ENCODE results near the gene MFF. TPM values are rescaled to one million over a fixed set of nuclear protein-coding genes. Genes with fewer than 3 reads are reported as not detected.

MFF gene
- total RNA-seq, 1 donor from 2014 or later, result 84.1 TPM

DNA sequence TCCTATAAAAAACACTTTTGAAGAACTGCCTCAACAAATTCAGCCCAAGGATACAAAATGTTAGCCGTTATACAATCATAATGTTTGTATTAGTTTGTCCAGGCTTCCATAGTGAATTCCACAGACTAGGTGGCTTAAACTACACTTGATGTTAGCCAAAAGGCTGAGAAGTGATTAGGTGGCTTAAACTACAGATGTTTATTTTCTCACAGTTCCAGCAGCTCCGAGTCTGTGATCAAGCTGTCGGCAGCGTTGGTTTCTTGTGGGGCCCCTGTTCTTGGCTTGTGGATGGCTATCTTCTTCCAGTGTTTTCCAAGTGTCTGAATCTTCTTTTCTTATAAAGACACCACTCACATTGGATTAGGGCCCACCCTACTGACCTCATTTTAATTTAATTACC, 31.5 kb upstream of the MFF start:
- Mint-ChIP-seq H3K9me3 (no peaks in the 10 kb centered on the region), H3K4me1 (peaks cover 9% of the 10 kb centered on the region), H3K27me3 (ENCODE audit: low read depth) (no peaks in the 10 kb centered on the region), H3K36me3 (ENCODE audit: low read depth) (no peaks in the 10 kb centered on the region), H3K4me3 (no peak overlapping the region), H3K27ac (ENCODE audit: unreplicated experiment) (no peak overlapping the region)
- TF ChIP-seq, protein P1, sequence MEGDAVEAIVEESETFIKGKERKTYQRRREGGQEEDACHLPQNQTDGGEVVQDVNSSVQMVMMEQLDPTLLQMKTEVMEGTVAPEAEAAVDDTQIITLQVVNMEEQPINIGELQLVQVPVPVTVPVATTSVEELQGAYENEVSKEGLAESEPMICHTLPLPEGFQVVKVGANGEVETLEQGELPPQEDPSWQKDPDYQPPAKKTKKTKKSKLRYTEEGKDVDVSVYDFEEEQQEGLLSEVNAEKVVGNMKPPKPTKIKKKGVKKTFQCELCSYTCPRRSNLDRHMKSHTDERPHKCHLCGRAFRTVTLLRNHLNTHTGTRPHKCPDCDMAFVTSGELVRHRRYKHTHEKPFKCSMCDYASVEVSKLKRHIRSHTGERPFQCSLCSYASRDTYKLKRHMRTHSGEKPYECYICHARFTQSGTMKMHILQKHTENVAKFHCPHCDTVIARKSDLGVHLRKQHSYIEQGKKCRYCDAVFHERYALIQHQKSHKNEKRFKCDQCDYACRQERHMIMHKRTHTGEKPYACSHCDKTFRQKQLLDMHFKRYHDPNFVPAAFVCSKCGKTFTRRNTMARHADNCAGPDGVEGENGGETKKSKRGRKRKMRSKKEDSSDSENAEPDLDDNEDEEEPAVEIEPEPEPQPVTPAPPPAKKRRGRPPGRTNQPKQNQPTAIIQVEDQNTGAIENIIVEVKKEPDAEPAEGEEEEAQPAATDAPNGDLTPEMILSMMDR (conservative IDR thresholded peaks at IDR 0.05), result no peak
- DNase-seq (ENCODE audit: low read depth, low spot score), result no peak

DNA sequence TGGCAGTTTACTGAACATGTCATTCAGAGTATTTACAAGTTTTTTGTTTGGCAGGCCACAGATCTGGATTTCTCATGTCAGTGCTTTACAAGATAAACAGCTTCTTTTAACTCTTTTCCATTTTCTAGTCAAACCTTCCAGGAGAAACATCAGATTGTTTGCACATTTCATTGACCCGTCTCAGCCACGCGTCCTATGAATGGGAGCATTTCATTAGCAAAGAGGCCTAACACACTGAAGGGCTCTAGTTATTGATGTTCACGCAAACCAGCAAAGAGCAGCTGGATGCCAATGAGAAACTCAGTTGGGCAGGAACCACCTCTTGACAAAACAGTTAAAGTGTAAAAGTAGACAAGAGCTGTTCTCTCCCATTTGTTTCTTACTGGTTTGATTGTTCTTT, 29.2 kb upstream of the MFF start:
- peaks cover 13% of the 10 kb centered on the region for H3K4me1 Mint-ChIP-seq
- H3K36me3 Mint-ChIP-seq (ENCODE audit: low read depth), result peaks cover 2% of the 10 kb centered on the region
- TF ChIP-seq, protein P1 (conservative IDR thresholded peaks at IDR 0.05), result no peak
- H3K27ac Mint-ChIP-seq (ENCODE audit: unreplicated experiment), result no peak overlapping the region
- H3K4me3 Mint-ChIP-seq, result no peak overlapping the region
- DNase-seq (ENCODE audit: low read depth, low spot score), result no peak
- H3K9me3 Mint-ChIP-seq, result peaks cover 9% of the 10 kb centered on the region
- no peaks in the 10 kb centered on the region for H3K27me3 Mint-ChIP-seq (ENCODE audit: low read depth)

DNA sequence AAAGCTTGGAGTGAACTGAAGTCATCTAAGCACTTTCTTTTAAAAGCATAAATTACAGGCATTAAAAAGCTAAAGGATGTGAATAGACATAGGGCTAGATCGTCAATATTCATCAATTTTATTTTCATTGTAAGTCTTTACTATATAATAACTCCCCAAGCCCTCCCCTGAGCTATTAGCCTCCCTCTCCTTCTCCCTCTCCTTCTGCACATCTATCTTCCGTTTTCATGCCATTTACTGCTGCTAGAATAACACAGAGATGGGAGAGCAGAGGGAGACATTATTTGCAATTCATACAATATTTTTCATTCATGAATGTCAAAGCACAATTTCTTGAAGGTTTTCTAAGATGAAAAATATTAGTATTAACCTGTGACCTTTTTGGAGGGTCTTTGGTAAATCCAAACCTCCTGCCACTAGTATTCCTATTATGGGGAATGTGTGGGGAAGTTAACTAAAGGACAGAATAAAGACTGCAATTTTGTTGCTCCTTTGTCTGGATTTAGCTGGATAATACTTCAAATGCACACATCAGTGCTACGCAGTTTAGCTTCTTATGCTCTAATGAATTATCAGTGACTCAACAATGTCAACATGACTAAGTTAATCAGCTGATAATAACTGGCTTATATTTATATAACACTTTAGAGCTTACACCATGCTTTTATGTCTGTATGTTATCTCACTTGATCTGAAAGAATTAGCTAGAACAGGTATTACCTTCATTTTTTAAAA, 28.2 kb upstream of the MFF start:
- no peaks in the 10 kb centered on the region for H3K27me3 Mint-ChIP-seq (ENCODE audit: low read depth)
- H3K9me3 Mint-ChIP-seq, result peaks cover 10% of the 10 kb centered on the region
- H3K27ac Mint-ChIP-seq (ENCODE audit: unreplicated experiment), result no peak overlapping the region
- no peak overlapping the region for H3K4me3 Mint-ChIP-seq
- H3K36me3 Mint-ChIP-seq (ENCODE audit: low read depth), result peaks cover 2% of the 10 kb centered on the region
- DNase-seq (ENCODE audit: low read depth, low spot score), result no peak
- TF ChIP-seq, protein P1 (conservative IDR thresholded peaks at IDR 0.05), result no peak
- peaks cover 14% of the 10 kb centered on the region for H3K4me1 Mint-ChIP-seq

DNA sequence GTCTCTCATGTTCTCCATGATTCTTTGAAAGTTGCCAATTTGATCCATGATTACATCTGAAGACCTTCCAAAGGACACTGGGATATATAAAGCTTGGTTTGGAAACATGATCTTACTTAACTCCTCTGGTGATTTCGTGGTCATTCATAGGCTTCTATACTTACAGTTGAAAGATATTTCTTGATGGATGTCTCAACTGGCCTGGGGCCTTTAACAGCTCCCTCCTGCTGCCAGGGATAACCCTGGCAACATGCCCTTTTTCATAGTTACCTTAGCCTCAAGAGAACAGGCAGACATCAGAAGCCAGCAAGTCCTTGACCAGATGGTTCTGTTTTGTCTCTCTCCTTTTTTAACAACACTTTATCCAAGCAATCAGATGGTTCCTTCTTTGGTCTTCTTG, 23.5 kb upstream of the MFF start:
- no peak for DNase-seq (ENCODE audit: low read depth, low spot score)
- H3K4me3 Mint-ChIP-seq, result no peak overlapping the region
- TF ChIP-seq, protein P1 (conservative IDR thresholded peaks at IDR 0.05), result no peak
- H3K4me1 Mint-ChIP-seq, result peaks cover 5% of the 10 kb centered on the region
- no peaks in the 10 kb centered on the region for H3K27me3 Mint-ChIP-seq (ENCODE audit: low read depth)
- H3K36me3 Mint-ChIP-seq (ENCODE audit: low read depth), result peaks cover 2% of the 10 kb centered on the region
- no peak overlapping the region for H3K27ac Mint-ChIP-seq (ENCODE audit: unreplicated experiment)
- peaks cover 10% of the 10 kb centered on the region for H3K9me3 Mint-ChIP-seq

DNA sequence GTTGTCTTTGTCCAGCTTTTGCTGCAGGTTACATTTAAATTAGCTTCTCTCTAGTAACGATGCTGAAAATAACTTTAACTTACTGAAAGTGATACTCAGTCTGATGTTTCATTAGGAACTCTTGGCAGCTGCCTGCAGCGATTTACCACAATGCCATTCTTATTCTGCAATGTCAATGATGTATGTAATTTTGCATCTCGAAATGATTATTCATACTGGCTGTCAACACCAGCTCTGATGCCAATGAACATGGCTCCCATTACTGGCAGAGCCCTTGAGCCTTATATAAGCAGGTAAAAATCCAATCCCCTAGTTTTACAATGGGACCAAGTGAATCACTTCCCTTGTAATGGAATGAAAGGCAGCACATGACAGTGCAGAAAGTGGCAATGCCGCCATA, 16.3 kb upstream of the MFF start:
- H3K27me3 Mint-ChIP-seq (ENCODE audit: low read depth), result no peaks in the 10 kb centered on the region
- DNase-seq (ENCODE audit: low read depth, low spot score), result no peak
- H3K9me3 Mint-ChIP-seq, result no peaks in the 10 kb centered on the region
- no peak overlapping the region for H3K27ac Mint-ChIP-seq (ENCODE audit: unreplicated experiment)
- no peak overlapping the region for H3K4me3 Mint-ChIP-seq
- no peaks in the 10 kb centered on the region for H3K4me1 Mint-ChIP-seq
- H3K36me3 Mint-ChIP-seq (ENCODE audit: low read depth), result no peaks in the 10 kb centered on the region
- TF ChIP-seq, protein P1 (conservative IDR thresholded peaks at IDR 0.05), result no peak

Measured in neural crest cell (in vitro differentiated cells).